ENCODE results near the gene LETM1.

GRCh38 chr4:1834047-1834775 is 21.7 kb downstream of the LETM1 start:
- TF ChIP-seq CTCF (IDR thresholded peaks at IDR 0.05), result no peak
- no peak for TF ChIP-seq POLR2A (IDR thresholded peaks at IDR 0.05)
- no peak for TF ChIP-seq POLR2AphosphoS5 (IDR thresholded peaks at IDR 0.05; ENCODE audit: insufficient read depth in 1 of 2, low read depth in 1 of 2)
